GM20000 (cell line): ENCODE results near the gene FLVCR2.

Experiments
- DNase-seq: peaks from one replicate; pipeline ENCODE4 v3.0.0; 2012; ENCODE audit warnings: low spot score
- TF ChIP-seq, protein P1 (sequence below): IDR thresholded peaks from 2 replicates; pipeline ENCODE4 v1.5.1; 2012; ENCODE audit warnings: mild to moderate bottlenecking, control low read depth; ENCODE audit errors: extremely low read depth, missing control alignments

Gene FLVCR2

GRCh38 chr14:75558440-75558839, 20.0 kb upstream of the FLVCR2 start:
- TF ChIP-seq, protein P1, sequence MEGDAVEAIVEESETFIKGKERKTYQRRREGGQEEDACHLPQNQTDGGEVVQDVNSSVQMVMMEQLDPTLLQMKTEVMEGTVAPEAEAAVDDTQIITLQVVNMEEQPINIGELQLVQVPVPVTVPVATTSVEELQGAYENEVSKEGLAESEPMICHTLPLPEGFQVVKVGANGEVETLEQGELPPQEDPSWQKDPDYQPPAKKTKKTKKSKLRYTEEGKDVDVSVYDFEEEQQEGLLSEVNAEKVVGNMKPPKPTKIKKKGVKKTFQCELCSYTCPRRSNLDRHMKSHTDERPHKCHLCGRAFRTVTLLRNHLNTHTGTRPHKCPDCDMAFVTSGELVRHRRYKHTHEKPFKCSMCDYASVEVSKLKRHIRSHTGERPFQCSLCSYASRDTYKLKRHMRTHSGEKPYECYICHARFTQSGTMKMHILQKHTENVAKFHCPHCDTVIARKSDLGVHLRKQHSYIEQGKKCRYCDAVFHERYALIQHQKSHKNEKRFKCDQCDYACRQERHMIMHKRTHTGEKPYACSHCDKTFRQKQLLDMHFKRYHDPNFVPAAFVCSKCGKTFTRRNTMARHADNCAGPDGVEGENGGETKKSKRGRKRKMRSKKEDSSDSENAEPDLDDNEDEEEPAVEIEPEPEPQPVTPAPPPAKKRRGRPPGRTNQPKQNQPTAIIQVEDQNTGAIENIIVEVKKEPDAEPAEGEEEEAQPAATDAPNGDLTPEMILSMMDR = no peak

GRCh38 chr14:75559045-75559444, 19.4 kb upstream of the FLVCR2 start:
- DNase-seq = no peak
- TF ChIP-seq, protein P1 = no peak

More at GRCh38 chr14:75558440-75558839, 20.0 kb upstream of the FLVCR2 start:
- DNase-seq = no peak

- peak; percentile 49 for DNase-seq
- TF ChIP-seq, protein P1 = no peak
Observed at GRCh38 chr14:75559451-75560222, 18.8 kb upstream of the FLVCR2 start.

DNA sequence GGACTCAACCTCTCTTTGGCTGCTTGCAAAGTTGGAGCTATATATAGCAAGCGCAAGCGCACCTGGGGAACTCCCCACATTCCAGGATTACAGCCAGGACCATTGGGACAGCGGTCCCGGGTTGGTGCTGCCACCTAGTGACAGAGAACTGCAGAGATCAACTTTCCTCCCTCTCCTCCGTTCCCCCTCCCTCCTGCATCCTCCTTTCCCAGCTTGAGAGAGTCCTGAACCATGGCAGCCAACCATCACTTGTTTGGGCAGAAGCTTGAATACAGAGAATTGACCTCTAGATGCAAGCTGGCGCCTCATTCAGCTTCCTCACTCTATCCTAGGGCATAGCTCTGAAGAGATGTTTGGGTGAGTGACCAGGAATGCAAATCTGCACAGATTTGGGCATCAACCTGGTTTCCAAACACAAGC, 17.4 kb upstream of the FLVCR2 start:
- DNase-seq = peak; percentile 61
- TF ChIP-seq, protein P1 = peak; percentile 71

DNA sequence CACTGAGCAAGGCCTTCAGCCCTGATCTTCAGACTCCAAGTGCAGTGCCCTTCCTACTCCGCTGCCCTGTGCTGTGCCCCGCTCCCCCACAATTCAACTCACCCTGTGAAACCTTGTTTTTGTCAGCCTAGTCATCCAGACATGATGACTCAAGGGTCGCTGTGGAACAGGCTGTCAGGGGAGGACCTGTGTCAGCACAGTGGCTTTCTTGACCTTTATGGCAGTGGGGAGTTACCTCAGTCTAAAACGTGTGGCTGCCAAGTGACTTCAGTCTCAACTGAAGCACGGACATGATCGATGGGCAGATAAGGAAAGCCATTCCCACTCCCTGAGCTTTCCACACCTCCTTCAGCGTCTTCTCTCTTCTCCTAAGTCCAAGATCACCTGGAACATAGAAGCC, 16.3 kb upstream of the FLVCR2 start:
- TF ChIP-seq, protein P1 = no peak

GRCh38 chr14:75562489-75562888, 15.9 kb upstream of the FLVCR2 start:
- TF ChIP-seq, protein P1 = no peak
- DNase-seq = no peak

More for the DNA sequence above, 16.3 kb upstream of the FLVCR2 start:
- DNase-seq = no peak

GRCh38 chr14:75563931-75564330, 14.5 kb upstream of the FLVCR2 start:
- no peak for DNase-seq
- TF ChIP-seq, protein P1 = no peak
